Epidermal melanocyte (primary cell): ENCODE measurements around the gene PLCD3.

Source experiments
- DNase-seq: peaks from one replicate; pipeline ENCODE4 v3.0.0; 2011; ENCODE audit warnings: low spot score; ENCODE audit not compliant: insufficient read length

Gene PLCD3, protein sequence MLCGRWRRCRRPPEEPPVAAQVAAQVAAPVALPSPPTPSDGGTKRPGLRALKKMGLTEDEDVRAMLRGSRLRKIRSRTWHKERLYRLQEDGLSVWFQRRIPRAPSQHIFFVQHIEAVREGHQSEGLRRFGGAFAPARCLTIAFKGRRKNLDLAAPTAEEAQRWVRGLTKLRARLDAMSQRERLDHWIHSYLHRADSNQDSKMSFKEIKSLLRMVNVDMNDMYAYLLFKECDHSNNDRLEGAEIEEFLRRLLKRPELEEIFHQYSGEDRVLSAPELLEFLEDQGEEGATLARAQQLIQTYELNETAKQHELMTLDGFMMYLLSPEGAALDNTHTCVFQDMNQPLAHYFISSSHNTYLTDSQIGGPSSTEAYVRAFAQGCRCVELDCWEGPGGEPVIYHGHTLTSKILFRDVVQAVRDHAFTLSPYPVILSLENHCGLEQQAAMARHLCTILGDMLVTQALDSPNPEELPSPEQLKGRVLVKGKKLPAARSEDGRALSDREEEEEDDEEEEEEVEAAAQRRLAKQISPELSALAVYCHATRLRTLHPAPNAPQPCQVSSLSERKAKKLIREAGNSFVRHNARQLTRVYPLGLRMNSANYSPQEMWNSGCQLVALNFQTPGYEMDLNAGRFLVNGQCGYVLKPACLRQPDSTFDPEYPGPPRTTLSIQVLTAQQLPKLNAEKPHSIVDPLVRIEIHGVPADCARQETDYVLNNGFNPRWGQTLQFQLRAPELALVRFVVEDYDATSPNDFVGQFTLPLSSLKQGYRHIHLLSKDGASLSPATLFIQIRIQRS

DNA sequence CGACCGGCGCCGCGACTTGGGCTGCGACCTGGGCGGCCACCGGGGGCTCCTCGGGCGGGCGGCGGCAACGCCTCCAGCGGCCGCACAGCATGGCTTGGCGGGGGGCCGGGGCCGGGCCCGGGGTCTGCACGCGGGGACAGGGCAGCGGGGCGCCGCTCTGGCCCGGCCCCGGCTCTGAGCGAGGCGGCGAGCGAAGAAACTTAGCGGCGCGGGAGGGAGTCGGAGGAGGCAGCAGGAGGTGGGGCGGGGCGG lies at the start of gene PLCD3:
Gene PLCD3, minus strand, starts transcription at position 196 of the 252 bp plus-strand sequence. Its CDS starts 105 bp downstream, at position 91.
- DNase-seq, result no peak

DNA sequence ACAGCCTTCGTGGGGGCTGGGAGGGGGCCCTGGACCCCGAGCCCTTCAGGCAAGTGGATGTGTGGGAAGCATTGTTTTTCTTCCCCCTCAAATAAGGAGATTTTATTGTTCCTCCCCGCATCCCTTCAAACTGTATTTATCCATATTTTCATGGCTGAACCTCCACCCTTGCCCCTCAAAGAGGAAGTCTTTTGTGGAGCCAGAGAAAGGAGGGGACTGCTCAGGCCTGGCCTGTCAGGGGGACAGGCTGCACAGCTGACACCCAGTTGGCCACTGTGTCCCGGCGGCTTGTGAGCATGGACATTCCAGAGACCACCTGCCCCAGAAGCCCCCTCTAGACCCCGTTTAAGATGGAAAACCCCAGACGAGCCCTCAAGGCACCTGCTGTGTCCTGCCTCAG lies 45.2 kb upstream of the PLCD3 start:
- no peak for DNase-seq

DNA sequence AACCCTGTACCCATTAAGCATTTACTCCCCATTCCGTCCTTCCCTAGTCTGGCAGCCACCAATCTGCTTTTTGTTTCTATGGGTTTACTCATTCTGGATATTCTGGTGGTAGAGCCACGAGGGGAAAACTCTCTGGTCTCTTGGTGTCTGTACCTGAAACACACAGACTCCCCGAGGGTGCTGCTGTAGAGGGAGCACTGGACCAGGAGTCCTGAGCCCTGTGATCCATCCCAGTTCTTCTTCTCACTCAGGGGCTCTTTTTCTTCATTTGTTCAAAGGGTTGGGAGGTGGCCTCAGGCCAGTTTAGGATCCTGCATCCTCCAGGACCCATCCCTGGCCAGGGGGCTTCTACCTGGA lies 43.4 kb upstream of the PLCD3 start:
- no peak for DNase-seq

DNA sequence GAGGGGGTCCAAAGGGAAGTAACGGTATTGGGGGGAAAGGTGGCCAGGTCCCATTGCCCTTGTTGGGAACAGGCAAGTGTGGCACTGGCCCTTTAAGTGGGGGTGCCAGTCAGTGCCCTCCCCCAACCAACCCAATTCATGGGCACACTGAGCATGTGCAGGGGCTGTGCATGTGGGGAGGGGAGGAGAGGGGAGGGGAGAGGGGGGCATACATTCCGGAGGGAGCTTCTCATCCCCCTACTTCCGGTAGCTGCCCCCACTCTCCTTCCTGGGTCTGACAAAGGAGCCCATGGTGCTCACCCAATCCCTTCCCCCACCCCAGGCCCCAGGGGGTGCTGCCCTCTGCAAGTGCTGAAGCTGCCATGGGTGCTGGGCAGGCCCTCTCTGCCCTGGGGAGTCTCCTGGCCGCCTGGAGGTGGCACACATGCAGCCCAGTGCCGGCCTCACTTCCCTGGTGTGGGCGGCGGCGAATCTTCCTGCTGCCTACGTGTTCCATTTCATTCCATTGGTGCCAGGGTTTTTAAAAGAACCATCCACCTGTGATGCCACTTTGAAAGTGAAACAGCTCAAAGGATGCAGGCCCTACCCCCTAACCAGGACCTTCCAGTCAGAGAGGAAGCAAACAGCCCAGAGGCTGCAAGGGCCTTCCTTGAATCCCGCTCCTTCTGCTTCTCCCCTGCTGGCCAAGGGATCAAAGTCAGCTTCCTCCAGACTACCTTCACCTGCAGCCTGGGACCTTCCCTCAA lies 40.4 kb upstream of the PLCD3 start:
- peak; percentile 83 for DNase-seq

DNA sequence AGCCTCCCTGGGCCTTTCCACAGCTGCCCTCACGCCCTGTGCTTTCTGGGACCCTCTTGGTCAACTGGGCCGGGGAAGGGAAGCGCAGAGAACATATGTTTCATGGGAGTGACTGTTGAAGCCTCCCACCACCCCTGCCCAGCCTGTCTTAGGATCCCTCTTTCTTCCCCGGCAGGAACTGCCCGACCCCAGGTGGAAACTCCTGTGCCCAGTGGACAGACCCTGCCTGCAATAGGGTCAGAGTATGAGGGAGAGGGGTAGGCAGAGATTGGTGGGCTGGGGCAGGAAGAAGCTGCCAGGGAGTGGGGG lies 39.9 kb upstream of the PLCD3 start:
- no peak for DNase-seq

DNA sequence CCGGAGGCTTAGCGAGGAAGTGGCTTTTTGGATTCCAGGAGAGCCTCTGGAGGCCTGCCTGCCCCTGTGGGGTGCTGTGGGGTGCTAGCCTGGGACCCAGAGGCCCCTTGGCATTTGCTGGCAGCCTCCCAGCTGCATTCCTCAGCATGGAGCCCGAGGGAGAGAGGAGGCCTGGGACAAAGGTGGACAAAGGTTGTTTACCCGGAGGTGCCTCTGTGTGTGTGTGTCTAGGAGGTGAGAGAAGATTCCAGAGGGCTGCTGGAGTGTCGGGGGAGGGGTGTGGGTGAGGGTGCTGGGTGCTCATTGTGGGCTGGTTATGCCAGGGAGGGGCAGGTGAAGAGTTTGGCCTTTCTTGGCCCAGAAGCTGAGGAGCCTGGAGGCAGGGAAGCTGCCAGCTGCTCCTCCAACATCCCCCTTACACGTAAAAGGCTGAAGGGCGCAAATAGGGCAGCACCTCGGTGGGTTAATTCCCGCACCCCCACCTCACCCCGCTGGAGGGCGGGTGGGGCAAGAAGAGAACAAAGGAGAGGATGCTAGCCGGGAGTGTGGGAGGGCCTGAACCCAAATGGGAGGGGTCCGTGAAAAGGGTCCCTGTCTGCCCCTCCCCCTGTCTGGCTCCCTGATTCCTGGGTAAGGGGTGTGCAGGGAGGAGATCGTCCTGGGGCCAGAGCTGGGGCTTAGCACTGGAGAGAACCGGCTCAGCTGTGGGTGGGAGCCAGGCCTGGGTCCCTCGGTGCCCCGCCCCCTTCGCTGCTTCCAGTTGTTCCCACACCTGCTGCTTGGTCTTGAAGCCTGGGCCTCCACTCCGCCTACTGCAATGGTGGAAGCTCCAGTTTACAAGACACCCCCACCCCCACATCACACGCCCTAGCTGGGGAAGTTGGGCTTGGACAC lies 39.3 kb upstream of the PLCD3 start:
- no peak for DNase-seq

DNA sequence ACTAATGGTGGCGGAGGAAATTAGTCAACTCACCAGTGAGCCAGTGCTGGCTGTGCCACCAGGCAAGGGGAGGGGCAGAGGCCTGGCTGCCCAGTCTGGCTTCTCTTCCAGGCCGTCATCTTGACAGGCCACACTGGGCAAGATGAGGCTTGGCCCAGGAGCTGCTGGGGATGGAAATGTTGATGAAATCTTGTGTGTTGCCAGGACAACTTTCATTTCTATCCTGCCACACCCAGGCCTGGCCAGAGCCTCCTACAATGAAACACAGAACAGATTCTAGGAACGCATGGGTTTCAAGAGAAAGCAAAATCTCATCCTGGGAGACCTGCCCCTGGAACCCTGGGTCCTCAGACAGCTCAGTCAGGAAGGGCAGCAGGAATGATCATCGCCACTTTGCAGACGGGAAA lies 38.6 kb upstream of the PLCD3 start:
- no peak for DNase-seq

DNA sequence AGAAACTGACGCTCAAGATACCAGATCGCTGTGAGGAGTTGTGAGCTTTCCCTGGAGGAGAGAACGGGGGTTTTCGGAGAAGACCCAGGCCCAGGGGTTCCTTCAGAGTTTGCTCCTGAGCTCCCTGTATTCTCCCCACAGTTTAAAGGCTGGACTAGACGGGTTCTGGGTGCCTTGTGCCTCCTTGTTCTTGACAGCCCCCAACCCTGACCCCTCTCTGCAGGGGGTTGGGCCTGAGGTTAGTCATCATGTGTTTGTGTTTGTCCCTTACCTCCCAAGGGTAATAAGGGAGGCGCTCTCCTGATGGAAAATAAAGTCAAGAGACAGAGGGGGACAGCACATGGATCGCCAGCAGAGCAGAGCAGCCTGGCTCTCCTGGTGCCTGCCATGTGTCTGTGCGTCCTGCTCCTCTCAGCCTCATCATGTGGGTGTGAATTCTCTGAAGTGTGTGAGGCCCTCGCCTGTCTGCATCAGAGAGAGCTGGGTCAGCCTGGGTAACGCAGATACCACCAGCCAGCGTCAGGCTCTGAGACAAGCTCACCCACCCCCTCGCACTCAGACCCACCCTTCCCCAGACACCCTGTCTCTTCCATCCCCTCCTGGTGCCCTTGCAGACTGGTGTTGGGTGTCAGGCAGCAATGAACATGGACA lies 38.1 kb upstream of the PLCD3 start:
- DNase-seq, result no peak

DNA sequence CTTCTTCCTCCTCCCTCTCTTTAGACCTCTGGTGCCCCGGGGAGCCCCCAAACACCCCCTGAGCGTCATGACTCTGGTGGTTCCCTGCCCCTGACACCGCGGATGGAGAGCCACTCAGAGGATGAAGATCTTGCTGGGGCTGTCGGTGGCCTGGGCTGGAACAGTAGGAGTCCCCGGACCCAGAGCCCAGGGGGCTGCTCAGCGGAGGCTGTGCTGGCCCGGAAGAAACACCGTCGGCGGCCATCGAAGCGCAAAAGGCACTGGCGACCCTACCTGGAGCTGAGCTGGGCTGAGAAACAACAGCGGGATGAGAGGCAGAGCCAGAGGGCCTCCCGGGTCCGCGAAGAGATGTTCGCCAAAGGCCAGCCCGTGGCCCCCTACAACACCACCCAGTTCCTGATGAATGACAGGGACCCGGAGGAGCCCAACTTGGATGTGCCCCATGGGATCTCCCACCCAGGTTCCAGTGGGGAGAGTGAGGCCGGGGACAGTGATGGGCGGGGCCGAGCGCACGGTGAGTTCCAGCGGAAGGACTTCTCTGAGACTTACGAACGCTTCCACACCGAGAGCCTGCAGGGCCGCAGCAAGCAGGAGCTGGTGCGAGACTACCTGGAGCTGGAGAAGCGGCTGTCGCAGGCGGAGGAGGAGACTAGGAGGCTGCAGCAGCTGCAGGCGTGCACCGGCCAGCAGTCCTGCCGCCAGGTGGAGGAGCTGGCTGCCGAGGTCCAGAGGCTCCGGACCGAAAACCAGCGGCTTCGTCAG lies 36.9 kb upstream of the PLCD3 start:
- DNase-seq, result no peak

DNA sequence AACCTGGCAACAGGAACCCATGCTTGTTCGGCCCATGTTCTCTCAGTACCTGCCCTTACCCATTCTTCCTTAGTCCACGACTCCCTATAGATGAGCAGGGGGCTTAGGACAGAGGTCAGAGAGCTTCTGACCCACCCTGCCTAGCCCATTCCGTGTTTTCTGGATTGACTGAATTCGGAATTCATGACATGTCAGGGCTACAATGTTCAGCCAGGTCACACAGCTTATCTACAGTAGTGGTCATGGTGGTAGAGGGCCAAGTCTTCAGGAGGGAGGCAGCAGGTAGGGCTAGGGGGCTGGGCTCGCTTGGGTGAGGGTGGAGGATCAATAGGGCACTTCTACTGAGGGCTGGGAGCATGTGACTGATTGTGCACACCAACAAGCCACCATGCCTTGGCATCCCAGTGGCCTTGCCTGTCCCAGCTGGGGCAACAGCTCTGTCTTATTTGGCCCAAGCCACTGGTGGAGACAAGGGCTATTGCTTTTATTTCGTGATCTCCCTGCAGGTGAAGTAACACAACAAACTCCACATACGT lies 32.5 kb upstream of the PLCD3 start:
- no peak for DNase-seq

DNA sequence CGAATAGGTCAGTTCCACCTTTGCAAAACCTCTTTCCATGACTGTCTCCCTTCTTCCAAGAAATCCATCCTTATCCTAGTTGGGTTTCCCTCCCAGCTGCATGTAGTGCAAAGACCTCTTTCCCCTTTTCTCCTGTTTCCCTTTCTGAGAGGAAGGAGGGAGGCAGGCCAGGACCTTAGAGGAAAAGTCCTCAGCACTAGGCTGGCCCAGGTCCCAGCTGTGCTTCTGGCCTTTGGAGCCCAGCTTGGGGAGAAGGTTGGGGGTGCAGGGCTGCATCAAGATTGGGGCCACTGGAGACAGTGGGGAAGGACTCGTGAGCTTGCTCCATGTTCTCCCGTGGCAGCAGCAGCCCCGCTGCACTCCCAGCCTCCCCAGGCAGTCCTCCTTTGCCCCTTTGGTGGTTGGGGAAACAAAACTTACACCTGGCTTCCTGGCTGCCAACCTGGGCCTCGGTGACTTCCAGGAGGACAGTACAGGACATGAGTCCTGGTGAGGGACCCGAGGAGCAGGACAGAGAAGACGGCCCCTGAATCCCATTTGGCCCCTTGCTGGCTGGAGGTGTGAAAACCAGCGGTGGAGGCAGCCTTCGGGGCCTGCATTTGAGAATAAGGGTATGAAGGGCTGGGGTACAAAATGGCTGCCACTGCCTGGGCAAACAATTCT lies 29.8 kb upstream of the PLCD3 start:
- DNase-seq, result no peak

DNA sequence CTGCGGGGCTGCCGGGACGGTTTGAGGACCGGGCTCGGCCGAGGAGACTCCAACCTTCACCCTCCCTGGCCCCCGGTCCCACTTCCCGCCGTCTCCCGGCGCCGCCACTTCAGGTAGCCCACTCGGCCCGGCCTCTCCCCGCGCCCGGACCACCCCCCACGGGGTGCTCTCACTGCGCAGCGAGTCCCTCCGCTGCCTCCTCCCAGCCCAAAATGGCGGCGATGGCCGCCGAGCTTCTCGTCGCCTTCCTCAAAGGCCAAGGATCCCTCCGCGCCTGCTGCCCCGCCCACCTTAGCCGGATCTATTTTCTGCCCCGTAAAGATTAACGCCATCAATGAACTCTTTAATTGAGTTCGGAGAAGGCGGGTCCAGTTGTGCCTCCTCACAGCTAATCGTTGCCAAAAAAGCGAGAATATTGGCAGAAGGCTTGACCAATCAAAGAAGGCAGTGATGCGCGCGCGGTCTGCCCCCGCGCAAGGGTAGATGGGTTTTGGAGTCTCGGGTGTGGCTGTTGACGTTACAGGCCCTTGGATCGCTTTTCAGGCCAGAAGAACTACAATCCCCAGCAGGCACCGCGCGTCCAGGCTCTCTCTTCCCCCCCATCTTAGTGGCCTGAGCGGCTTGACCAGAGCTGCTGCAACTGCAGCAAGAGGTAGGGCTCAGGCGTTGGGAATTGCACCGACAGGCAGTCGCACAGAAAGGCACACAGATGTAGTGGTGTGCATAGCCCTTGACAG lies 29.1 kb upstream of the PLCD3 start, which contains the start of gene HEXIM2:
Gene HEXIM2, plus strand, starts transcription at position 588 of the 737 bp plus-strand sequence. CDS start 919 bp downstream, outside the sequence.
- peak; percentile 88 for DNase-seq

DNA sequence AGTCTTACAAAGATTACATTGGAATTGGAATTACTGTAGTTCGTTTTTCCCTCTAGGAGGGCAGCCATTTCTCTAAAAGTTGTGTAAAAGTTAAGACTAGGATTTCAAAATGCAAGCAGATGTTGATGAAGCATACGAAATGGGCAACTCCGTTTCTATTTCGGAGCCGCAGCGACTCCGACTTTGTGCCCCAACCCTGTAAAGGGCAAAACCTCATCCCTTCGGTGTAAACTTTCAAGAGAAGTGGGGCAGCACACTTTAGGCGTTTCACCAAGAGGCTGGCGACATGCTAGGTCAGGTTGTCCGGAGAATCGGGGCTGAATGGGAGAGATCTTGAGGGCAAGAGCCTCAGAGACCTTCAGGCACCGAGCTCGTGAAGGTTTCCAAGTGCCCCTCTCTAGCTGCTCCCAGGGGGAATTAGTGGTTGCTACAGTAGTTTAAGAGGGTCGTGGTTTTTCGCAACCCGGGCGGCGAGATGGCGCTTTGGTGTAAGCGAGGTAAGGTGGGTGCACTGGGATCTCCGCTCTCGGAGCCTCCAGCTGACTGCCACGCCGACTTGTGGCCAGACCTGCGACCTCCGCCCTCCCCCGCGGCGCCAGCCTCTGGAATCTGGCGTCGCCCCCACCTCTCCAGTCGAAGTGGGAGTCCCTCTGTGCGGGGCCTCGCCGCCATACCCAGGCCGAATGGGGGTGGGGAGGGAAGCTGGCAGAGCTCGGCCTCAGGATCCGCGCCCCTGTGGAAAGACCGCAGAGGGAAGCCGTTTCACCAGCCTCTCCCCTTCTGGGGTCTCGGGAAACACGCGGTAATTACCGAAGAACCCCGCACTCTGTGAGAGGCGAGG lies 28.4 kb upstream of the PLCD3 start:
- DNase-seq, result no peak

DNA sequence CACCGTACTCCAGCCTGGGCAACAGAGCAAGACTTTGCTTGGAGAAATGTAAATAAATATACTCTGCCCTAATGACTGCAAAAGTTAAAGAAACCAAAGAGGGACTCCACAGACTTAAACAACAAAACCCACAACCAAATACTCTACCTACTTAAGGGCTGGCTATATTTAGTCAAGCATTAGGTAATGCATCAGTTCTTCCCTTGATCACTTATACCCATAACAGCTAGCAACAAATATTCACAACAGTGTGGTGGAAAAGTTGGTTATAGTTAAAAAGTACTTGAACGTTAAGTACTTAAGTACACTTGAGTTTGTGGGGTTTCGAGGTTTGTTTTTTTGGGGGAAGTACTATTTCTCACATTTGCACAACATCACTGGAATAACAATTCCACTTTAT lies 23.9 kb upstream of the PLCD3 start:
- no peak for DNase-seq

DNA sequence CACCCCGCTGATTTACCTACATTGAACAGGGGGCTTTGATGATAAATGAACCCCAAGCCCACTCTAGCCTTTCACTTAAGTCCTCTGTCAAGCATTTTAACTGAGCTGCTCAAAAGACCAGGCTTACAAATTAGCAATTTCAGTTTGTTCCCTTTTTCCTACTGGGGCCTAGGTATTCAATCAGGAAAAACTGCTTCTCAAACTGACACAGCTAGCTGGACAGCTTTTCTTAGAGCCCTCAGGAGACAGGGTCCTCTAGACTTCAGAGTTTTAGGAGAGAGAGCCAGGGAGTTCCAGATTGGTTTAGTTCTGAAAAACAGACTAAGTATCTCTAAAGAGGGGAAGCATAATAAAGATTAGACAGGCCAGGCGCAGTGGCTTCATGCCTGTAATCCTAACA lies 23.2 kb upstream of the PLCD3 start:
- DNase-seq, result no peak

DNA sequence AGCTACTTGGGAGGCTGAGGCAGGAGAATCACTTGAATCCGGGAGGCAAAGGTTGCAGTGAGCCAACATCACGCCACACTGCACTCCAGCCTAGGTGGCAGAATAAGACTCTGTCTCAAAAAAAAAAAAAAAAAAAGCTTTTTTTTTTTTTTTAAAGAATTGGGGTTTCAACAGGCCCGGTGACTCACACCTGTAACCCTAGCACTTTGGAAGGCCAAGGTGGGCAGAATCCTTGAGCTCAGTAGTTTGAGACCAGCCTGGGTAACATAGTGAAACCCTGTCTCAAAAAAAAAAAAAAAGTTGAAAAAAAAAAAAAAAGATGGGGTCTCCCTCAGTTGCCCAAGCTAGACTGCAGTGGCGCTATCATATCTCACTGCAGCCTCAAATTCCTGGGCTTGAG lies 22.7 kb upstream of the PLCD3 start:
- no peak for DNase-seq

DNA sequence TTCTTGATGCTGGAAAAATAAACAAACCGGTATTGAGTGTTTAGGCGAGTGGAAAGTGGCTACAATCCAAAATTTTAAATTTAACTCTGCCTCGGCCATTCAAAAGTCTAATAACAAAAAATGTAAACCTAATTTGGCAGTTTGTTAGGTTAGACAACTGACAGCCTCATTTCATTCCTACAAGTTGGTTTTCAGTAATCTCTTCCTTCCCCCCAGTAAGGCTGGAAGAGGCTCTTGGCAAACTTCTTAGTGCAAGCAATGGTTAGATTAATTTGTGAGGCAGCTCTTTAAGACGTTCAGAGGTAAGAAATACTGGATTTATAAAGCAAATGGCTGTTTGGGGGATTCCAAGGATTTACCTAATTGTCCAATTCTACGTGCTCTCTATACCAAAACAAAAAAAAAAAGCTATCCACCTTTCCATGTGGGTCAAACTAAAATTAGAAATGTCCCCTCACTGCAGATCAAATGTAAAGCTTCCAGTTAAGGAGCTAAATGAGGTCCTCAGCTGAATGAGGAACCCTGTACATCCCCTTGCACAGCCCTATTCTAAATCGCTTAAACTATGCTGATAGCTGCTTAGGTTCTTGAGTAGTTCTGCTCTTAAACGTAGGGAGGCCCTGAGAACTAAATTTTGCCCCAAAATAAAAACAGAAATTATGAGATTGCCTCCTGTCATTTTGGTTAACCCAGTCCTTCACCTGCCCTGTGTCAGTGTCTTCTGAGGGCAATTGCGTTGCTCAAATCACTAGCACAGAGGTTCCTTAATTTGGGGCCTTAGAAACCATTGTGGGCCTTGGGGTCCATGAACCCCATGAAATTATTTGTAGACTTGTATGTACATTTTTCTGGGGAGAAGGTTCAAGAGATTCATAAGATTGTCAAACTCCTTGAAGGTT lies 18.8 kb upstream of the PLCD3 start:
- no peak for DNase-seq
